Nephron progenitor cell (in vitro differentiated cells): Measurements from ENCODE around the gene C2CD3.

Experiments
- DNase-seq: peaks from one replicate; pipeline ENCODE4 v3.0.0; 2021
- H3K27ac Mint-ChIP-seq: 2 replicates; pipeline ENCODE4 v1.8.0; 2021; ENCODE audit warnings: mild to moderate bottlenecking, moderate library complexity, mixed read lengths
- H3K27me3 Mint-ChIP-seq: 2 replicates; pipeline ENCODE4 v1.8.0; 2021; ENCODE audit warnings: mild to moderate bottlenecking, low read depth, mixed read lengths; ENCODE audit not compliant: poor library complexity
- H3K36me3 Mint-ChIP-seq: 2 replicates; pipeline ENCODE4 v1.8.0; 2021; ENCODE audit warnings: low read depth, mixed read lengths
- H3K4me1 Mint-ChIP-seq: 2 replicates; pipeline ENCODE4 v1.8.0; 2021; ENCODE audit warnings: mixed read lengths
- H3K4me3 Mint-ChIP-seq: 2 replicates; pipeline ENCODE4 v1.8.0; 2021; ENCODE audit warnings: mild to moderate bottlenecking, moderate library complexity, mixed read lengths
- H3K9me3 Mint-ChIP-seq: 2 replicates; pipeline ENCODE4 v1.8.0; 2021; ENCODE audit warnings: mild to moderate bottlenecking, moderate library complexity, mixed read lengths
- TF ChIP-seq, protein P1 (sequence below): fragments of 200-600 bp; sonication (generic); IDR thresholded peaks from 2 replicates; pipeline ENCODE4 v1.5.0; 2021; ENCODE audit warnings: antibody characterized with exemption

C2CD3 gene

DNA sequence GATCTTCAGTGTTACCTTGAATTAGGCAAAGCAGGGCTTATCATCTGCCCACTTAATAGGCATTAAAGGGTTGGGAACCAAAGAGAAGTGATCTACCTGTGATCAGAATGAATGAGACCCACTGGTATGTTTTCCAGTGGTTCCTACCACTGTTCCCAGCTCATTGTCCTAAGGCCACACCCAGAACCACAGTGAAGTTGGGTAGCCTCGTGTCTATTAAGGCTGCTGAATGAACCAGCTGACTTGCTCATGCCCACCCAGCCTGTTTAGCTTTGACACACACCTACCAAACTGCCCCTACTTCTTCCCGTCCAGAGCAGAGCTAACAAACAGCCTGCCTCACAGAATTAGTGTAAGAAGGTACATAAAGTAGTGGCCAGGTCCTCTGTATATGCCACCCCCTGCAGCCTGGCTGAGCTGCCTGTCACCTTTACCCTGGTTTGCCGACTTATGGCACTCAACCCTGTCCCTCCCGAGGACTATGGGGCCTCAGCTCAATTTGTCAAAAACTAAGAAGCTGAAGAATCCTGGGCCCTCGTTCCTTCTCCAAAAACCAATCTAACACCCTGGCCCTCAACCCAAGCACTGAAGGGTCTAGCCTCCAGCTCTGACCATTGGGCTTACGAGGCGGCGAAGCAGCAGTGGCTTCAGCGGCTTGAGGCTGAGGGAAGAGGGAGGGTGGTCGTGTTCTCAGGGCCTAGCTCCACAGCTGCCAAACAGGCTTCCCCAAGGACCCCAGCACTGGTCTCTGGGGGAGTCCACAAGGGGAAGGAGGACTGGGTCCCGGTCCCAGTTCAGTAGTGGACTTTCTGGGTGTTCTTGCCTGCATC is 198.0 kb downstream of the C2CD3 start:
- Mint-ChIP-seq H3K27ac (peak overlapping the region; percentile 72), H3K4me3 (no peak overlapping the region), H3K36me3 (peaks cover 34% of the 10 kb centered on the region), H3K27me3 (peaks cover 6% of the 10 kb centered on the region), H3K9me3 (no peaks in the 10 kb centered on the region), H3K4me1 (peaks cover 9% of the 10 kb centered on the region)
- no peak for DNase-seq
- TF ChIP-seq, protein P1, sequence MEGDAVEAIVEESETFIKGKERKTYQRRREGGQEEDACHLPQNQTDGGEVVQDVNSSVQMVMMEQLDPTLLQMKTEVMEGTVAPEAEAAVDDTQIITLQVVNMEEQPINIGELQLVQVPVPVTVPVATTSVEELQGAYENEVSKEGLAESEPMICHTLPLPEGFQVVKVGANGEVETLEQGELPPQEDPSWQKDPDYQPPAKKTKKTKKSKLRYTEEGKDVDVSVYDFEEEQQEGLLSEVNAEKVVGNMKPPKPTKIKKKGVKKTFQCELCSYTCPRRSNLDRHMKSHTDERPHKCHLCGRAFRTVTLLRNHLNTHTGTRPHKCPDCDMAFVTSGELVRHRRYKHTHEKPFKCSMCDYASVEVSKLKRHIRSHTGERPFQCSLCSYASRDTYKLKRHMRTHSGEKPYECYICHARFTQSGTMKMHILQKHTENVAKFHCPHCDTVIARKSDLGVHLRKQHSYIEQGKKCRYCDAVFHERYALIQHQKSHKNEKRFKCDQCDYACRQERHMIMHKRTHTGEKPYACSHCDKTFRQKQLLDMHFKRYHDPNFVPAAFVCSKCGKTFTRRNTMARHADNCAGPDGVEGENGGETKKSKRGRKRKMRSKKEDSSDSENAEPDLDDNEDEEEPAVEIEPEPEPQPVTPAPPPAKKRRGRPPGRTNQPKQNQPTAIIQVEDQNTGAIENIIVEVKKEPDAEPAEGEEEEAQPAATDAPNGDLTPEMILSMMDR: no peak

DNA sequence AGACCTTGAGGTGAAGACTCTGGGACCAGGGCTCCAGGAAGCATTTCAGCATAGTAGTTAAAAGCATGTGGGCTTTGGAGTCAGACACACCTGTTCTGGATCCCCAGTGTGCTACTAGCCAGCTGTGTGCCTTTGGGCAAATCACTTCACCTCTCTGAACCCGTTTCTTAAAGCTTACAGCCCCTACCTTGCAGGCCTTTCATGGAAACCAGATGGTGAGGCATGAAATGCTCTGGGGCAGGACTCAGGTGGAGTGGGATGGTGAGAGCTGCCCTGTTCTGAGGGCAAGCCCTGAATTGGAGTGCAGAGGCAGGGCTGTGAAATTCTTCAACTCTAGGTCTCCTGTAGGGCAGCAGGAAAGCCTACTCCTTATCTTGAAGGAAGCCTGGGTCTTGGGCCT is 198.6 kb downstream of the C2CD3 start:
- no peak overlapping the region for H3K27ac Mint-ChIP-seq
- no peaks in the 10 kb centered on the region for H3K9me3 Mint-ChIP-seq
- no peak for DNase-seq
- peaks cover 10% of the 10 kb centered on the region for H3K27me3 Mint-ChIP-seq
- no peak overlapping the region for H3K4me3 Mint-ChIP-seq
- H3K36me3 Mint-ChIP-seq: peaks cover 28% of the 10 kb centered on the region
- TF ChIP-seq, protein P1: no peak
- peaks cover 9% of the 10 kb centered on the region for H3K4me1 Mint-ChIP-seq

DNA sequence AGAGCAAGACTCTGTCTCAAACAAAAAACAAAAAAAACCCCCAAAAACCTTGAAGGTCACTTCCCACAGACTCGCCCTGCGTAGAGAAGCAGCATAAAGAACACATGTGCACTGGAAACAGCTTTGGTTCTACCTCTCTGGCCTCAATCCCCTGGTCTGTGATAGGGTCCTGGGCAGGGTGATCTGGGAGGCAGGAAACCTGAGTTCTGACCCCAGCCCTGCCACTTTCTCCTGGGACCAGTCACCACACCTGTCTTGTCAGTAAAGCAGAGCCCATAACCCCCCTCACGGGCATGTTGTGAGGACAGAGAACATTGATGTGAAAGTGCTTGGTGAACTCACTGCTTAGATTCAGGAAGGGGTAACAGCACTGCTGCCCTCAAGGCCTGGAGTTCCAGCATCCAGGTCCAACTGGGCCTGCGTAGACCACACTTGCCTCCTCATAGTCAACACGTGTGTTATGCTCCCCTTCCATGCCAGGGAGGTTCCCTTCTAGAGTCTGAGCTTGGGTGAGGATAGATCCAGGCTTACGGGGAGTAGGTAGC is 199.6 kb downstream of the C2CD3 start:
- no peak for DNase-seq

DNA sequence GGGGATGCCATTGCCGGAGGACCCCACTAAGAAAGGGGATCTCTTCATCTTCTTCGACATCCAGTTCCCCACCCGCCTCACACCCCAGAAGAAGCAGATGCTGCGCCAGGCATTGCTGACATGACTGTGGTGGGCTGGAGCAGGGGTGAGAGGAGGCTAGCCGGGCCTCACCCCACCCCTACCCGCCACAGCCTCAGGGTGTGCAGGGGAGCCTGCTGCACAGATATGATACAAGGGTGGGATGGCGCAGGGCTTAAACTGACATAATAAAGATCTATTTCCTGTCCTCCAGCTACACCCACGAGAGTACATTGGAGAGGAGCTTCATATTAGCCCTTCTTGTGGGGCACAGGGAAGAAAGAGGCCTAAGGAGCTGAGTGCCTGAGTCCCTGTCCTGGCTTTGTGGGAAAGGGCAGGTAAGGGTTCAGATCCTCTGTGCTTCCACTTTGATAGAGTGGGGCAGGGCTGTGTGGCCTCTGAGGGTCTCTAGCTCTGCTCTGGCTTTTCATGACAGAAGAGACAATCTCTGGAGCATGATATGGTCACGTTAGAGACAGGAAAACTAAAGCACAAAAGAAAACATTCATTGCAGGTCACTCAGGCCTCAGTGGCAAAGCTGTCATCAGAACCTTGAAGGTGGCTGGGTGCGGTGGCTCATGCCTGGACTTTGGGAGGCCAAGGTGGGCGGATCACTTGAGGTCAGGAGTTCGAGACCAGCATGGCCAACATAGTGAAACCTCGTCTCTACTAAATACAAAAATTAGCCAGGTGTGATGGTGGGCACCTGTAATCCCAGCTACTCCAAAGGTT is 200.6 kb downstream of the C2CD3 start:
- H3K9me3 Mint-ChIP-seq: no peaks in the 10 kb centered on the region
- peaks cover 7% of the 10 kb centered on the region for H3K4me1 Mint-ChIP-seq
- DNase-seq: no peak
- H3K27me3 Mint-ChIP-seq: peaks cover 10% of the 10 kb centered on the region
- peaks cover 9% of the 10 kb centered on the region for H3K36me3 Mint-ChIP-seq
- TF ChIP-seq, protein P1: no peak
- no peak overlapping the region for H3K27ac Mint-ChIP-seq
- H3K4me3 Mint-ChIP-seq: no peak overlapping the region

More for the DNA sequence above, 199.6 kb downstream of the C2CD3 start:
- Mint-ChIP-seq H3K27ac (no peak overlapping the region), H3K9me3 (no peaks in the 10 kb centered on the region), H3K4me3 (no peak overlapping the region), H3K4me1 (peaks cover 9% of the 10 kb centered on the region), H3K36me3 (peaks cover 19% of the 10 kb centered on the region), H3K27me3 (peaks cover 10% of the 10 kb centered on the region)
- TF ChIP-seq, protein P1: no peak

DNA sequence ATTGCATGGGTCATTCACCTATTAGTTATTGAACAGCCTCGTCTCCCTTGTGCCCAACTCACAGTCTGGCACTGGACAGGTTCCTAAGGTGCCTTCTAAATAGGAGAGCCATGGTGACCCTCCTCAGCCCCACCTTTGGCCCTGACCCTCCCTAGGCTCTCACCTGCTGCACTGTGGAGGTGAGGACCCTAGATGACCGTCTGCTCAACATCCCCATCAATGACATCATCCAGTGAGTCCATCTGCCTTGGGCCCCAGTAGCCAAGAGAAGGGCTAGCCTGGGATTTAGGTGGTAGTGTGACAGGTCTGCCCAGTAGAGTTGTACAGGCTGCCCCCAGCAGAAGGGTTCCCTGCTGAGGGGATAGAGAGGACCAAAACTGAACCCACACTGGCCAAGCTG is 201.7 kb downstream of the C2CD3 start:
- Mint-ChIP-seq H3K27me3 (peaks cover 10% of the 10 kb centered on the region), H3K4me3 (no peak overlapping the region), H3K36me3 (no peaks in the 10 kb centered on the region), H3K9me3 (no peaks in the 10 kb centered on the region), H3K4me1 (peaks cover 12% of the 10 kb centered on the region), H3K27ac (no peak overlapping the region)
- TF ChIP-seq, protein P1: no peak
- no peak for DNase-seq
